ACC112 (cell line): ENCODE measurements around the gene RMI2.
A peak's percentile ranks its signal among the peaks of the same experiment; 100 is the strongest.
"Not testable (repeated sequence)": the region's sequence is repeated elsewhere in the genome, so short reads cannot be mapped to it uniquely, and the experiment has no call there.

ENCODE experiments used
- H2AFZ ChIP-seq: fragments of 200-600 bp; sonication (generic); one replicate; pipeline ENCODE4 v1.6.0; 2017; ENCODE audit warnings: antibody characterized with exemption, low read length; ENCODE audit not compliant: unreplicated experiment
- H3K27ac ChIP-seq: fragments of 200-600 bp; sonication (generic); 2 replicates; pipeline ENCODE4 v1.5.1; 2014; ENCODE audit warnings: low read depth, mild to moderate bottlenecking, antibody characterized with exemption, low read length, moderate library complexity
- H3K27me3 ChIP-seq: fragments of 200-600 bp; sonication (generic); 2 replicates; pipeline ENCODE4 v1.6.1; 2014; ENCODE audit warnings: mild to moderate bottlenecking, antibody characterized with exemption, low read length, moderate library complexity, mixed read lengths; ENCODE audit not compliant: insufficient read depth
- H3K36me3 ChIP-seq: fragments of 200-600 bp; sonication (generic); 2 replicates; pipeline ENCODE4 v1.6.1; 2016; ENCODE audit warnings: mild to moderate bottlenecking, antibody characterized with exemption, low read length, moderate library complexity, mixed read lengths; ENCODE audit not compliant: insufficient read depth
- H3K4me1 ChIP-seq: fragments of 200-600 bp; sonication (generic); one replicate; pipeline ENCODE4 v1.6.1; 2016; ENCODE audit warnings: low read length, mixed read lengths; ENCODE audit not compliant: insufficient read depth, unreplicated experiment, control insufficient read depth
- H3K4me3 ChIP-seq: fragments of 200-600 bp; sonication (generic); 2 replicates; pipeline ENCODE4 v1.5.1; 2014; ENCODE audit warnings: mild to moderate bottlenecking, low read depth, low read length
- H3K79me2 ChIP-seq: fragments of 200-600 bp; sonication (generic); one replicate; pipeline ENCODE4 v1.6.0; 2016; ENCODE audit warnings: low read length; ENCODE audit not compliant: control insufficient read depth, unreplicated experiment, insufficient read depth

Gene RMI2

GRCh38 chr16:11356573-11357331 lies 11.5 kb downstream of the RMI2 start:
- no peaks in the 10 kb centered on the region for H3K79me2 ChIP-seq
- no peak overlapping the region for H2AFZ ChIP-seq
- peaks cover 28% of the 10 kb centered on the region for H3K4me1 ChIP-seq
- no peaks in the 10 kb centered on the region for H3K27me3 ChIP-seq
- no peaks in the 10 kb centered on the region for H3K36me3 ChIP-seq
- no peak overlapping the region for H3K4me3 ChIP-seq
- no peak overlapping the region for H3K27ac ChIP-seq

- H3K27me3 ChIP-seq, result no peaks in the 10 kb centered on the region
- no peaks in the 10 kb centered on the region for H3K79me2 ChIP-seq
- H3K4me3 ChIP-seq, result no peak overlapping the region
- no peaks in the 10 kb centered on the region for H3K36me3 ChIP-seq
- H2AFZ ChIP-seq, result no peak overlapping the region
- no peak overlapping the region for H3K27ac ChIP-seq
- H3K4me1 ChIP-seq, result peaks cover 44% of the 10 kb centered on the region
These were observed 13.3 kb downstream of the RMI2 start for GRCh38 chr16:11358531-11358930.

- H3K36me3 ChIP-seq, result no peaks in the 10 kb centered on the region
- H3K4me1 ChIP-seq, result peaks cover 53% of the 10 kb centered on the region
- H3K27ac ChIP-seq, result no peak overlapping the region
- H3K27me3 ChIP-seq, result no peaks in the 10 kb centered on the region
- H3K4me3 ChIP-seq, result no peak overlapping the region
- no peak overlapping the region for H2AFZ ChIP-seq
- no peaks in the 10 kb centered on the region for H3K79me2 ChIP-seq
These were observed 14.1 kb downstream of the RMI2 start for GRCh38 chr16:11359370-11359769.

GRCh38 chr16:11360641-11361373 lies 15.5 kb downstream of the RMI2 start:
- peaks cover 61% of the 10 kb centered on the region for H3K4me1 ChIP-seq
- no peaks in the 10 kb centered on the region for H3K27me3 ChIP-seq
- H3K4me3 ChIP-seq, result no peak overlapping the region

GRCh38 chr16:11361701-11362451 lies 16.6 kb downstream of the RMI2 start:
- no peaks in the 10 kb centered on the region for H3K27me3 ChIP-seq
- H3K36me3 ChIP-seq, result no peaks in the 10 kb centered on the region
- H3K27ac ChIP-seq, result peak overlapping the region; percentile 69; the same call in 1 of the 2 replicates
- H2AFZ ChIP-seq, result no peak overlapping the region
- no peaks in the 10 kb centered on the region for H3K79me2 ChIP-seq
- H3K4me1 ChIP-seq, result peaks cover 60% of the 10 kb centered on the region
- no peak overlapping the region for H3K4me3 ChIP-seq

More at GRCh38 chr16:11360641-11361373, 15.5 kb downstream of the RMI2 start:
- H3K27ac ChIP-seq, result no peak overlapping the region
- H2AFZ ChIP-seq, result no peak overlapping the region
- no peaks in the 10 kb centered on the region for H3K79me2 ChIP-seq
- H3K36me3 ChIP-seq, result no peaks in the 10 kb centered on the region

GRCh38 chr16:11363927-11364258 lies 18.6 kb downstream of the RMI2 start:
- Histone ChIP-seq H3K79me2 (no peaks in the 10 kb centered on the region), H2AFZ (no peak overlapping the region), H3K27ac (peak overlapping the region; percentile 69), H3K36me3 (no peaks in the 10 kb centered on the region), H3K4me1 (peaks cover 43% of the 10 kb centered on the region), H3K4me3 (no peak overlapping the region), H3K27me3 (no peaks in the 10 kb centered on the region)

GRCh38 chr16:11367483-11367906 lies 22.2 kb downstream of the RMI2 start:
- no peaks in the 10 kb centered on the region for H3K36me3 ChIP-seq
- H3K4me3 ChIP-seq, result no peak overlapping the region
- no peak overlapping the region for H2AFZ ChIP-seq
- H3K27me3 ChIP-seq, result no peaks in the 10 kb centered on the region
- H3K79me2 ChIP-seq, result no peaks in the 10 kb centered on the region
- H3K4me1 ChIP-seq, result peaks cover 25% of the 10 kb centered on the region
- H3K27ac ChIP-seq, result no peak overlapping the region

GRCh38 chr16:11370084-11370931 lies 25.0 kb downstream of the RMI2 start:
- Histone ChIP-seq H2AFZ (no peak overlapping the region), H3K36me3 (no peaks in the 10 kb centered on the region), H3K4me3 (no peak overlapping the region), H3K27me3 (no peaks in the 10 kb centered on the region), H3K79me2 (no peaks in the 10 kb centered on the region), H3K4me1 (no peaks in the 10 kb centered on the region), H3K27ac (no peak overlapping the region)

- H2AFZ ChIP-seq, H3K79me2 ChIP-seq, H3K4me3 ChIP-seq, H3K27me3 ChIP-seq, H3K27ac ChIP-seq, H3K36me3 ChIP-seq, H3K4me1 ChIP-seq: not testable (repeated sequence)
These were observed 25.6 kb downstream of the RMI2 start for GRCh38 chr16:11370932-11371279.
